H1 (cell line): ENCODE results near the gene TSC22D4. TPM values are rescaled to one million over a fixed set of nuclear protein-coding genes. Genes with fewer than 3 reads are reported as not detected.

ENCODE experiments used
- CTCF ChIA-PET: fragments of 300-600 bp; sonication (Branson Sonifier 250); formaldehyde crosslinking; loops from one replicate; lab custom pipeline; 2021; ENCODE audit not compliant: partially characterized antibody; lab: Charles Lee
- POLR2A ChIA-PET: fragments of 300-600 bp; sonication (Branson Sonifier 250); formaldehyde crosslinking; loops from one replicate; lab custom pipeline; 2021; ENCODE audit warnings: inconsistent platforms; ENCODE audit not compliant: partially characterized antibody; lab: Charles Lee
- DNase-seq, 2 experiments: peaks; one replicate each; pipeline versions ENCODE4 v3.0.0 to v3.0.0-alpha.2; 2010 to 2022; ENCODE audit warnings: low spot score in 2 of 2, low read depth in 1 of 2, mixed read lengths in 1 of 2
- FAIRE-seq: peaks from 2 replicates; lab custom pipeline; 2011; peaks lifted over from hg19 to GRCh38; lab: Jason Lieb, UNC
- H2AFZ ChIP-seq: 2 replicates; pipeline ENCODE4 v1.8.1; 2012; ENCODE audit warnings: low read length, inconsistent platforms
- H2AK5ac ChIP-seq: 2 replicates; pipeline ENCODE4 v1.6.1; 2013; ENCODE audit warnings: low read depth, low read length
- H2BK120ac ChIP-seq: replicated peaks from 2 replicates; pipeline ENCODE3; 2013; ENCODE audit warnings: low read depth, low read length, inconsistent platforms
- H2BK12ac ChIP-seq: 2 replicates; pipeline ENCODE4 v1.6.1; 2013; ENCODE audit warnings: low read depth, low read length
- H2BK15ac ChIP-seq: 2 replicates; pipeline ENCODE4 v1.6.1; 2013; ENCODE audit warnings: low read length
- H2BK20ac ChIP-seq: 2 replicates; pipeline ENCODE4 v1.6.1; 2013; ENCODE audit warnings: low read length
- H2BK5ac ChIP-seq: 2 replicates; pipeline ENCODE4 v1.6.1; 2013; ENCODE audit warnings: low read depth, low read length
- H3K14ac ChIP-seq: 2 replicates; pipeline ENCODE4 v1.6.1; 2013; ENCODE audit warnings: inconsistent platforms; ENCODE audit not compliant: insufficient read length
- H3K18ac ChIP-seq: 2 replicates; pipeline ENCODE4 v1.6.1; 2013; ENCODE audit warnings: low read length; ENCODE audit errors: extremely low read depth
- H3K23ac ChIP-seq: 2 replicates; pipeline ENCODE4 v1.6.1; 2013; ENCODE audit warnings: inconsistent platforms; ENCODE audit not compliant: insufficient read length
- H3K23me2 ChIP-seq: 2 replicates; pipeline ENCODE4 v1.6.1; 2013; ENCODE audit warnings: low read depth, low read length
- H3K27ac ChIP-seq: 2 replicates; pipeline ENCODE4 v1.6.1; 2011; ENCODE audit warnings: low read depth, low read length, inconsistent platforms
- H3K27me3 ChIP-seq, 4 experiments: replicated peaks in 1 of 4; 1 replicate in 1 of 4; 2 replicates in 3 of 4; pipeline versions ENCODE4 v1.6.1 to v1.8.1; 2011 to 2013; ENCODE audit warnings: low read length in 3 of 4, mild to moderate bottlenecking in 3 of 4, inconsistent platforms in 2 of 4, mixed read lengths in 2 of 4, moderate library complexity in 1 of 4; ENCODE audit not compliant: control insufficient read depth in 3 of 4, insufficient read depth in 3 of 4; ENCODE audit errors: extremely low read depth in 1 of 4
- H3K36me3 ChIP-seq, 4 experiments: 2 replicates each; pipeline versions ENCODE4 v1.6.1 to v1.8.1; 2011 to 2013; ENCODE audit warnings: mild to moderate bottlenecking in 4 of 4, low read length in 3 of 4, moderate library complexity in 2 of 4, control low read depth in 1 of 4, inconsistent platforms in 1 of 4; ENCODE audit not compliant: insufficient read depth in 4 of 4, control insufficient read depth in 2 of 4
- H3K4ac ChIP-seq: replicated peaks from 2 replicates; pipeline ENCODE3; 2013; ENCODE audit warnings: low read length, low read depth, mixed read lengths, inconsistent platforms; ENCODE audit not compliant: insufficient read length
- H3K4me1 ChIP-seq, 4 experiments: replicated peaks in 1 of 4; 1 replicate in 1 of 4; 2 replicates in 3 of 4; pipeline versions ENCODE4 v1.6.1 to v1.8.1; 2011 to 2013; ENCODE audit warnings: low read length in 3 of 4, inconsistent platforms in 2 of 4, mixed read lengths in 1 of 4; ENCODE audit not compliant: insufficient read depth in 4 of 4, control insufficient read depth in 3 of 4
- H3K4me2 ChIP-seq, 2 experiments: 2 replicates each; pipeline versions ENCODE4 v1.6.1 to v1.8.1; 2011 to 2013; ENCODE audit warnings: low read depth in 2 of 2, low read length in 2 of 2, control low read depth in 1 of 2, inconsistent platforms in 1 of 2, mild to moderate bottlenecking in 1 of 2; ENCODE audit not compliant: insufficient read depth in 1 of 2
- H3K4me3 ChIP-seq, 4 experiments: fragments of 200-600, 300-600 bp in 1 of 4; sonication (generic), shearing (Covaris generic), sonication (Bioruptor Twin) in 1 of 4; 2 replicates each; pipeline versions ENCODE4 v1.5.1 to v1.8.1; 2011 to 2016; ENCODE audit warnings: low read length in 4 of 4, low read depth in 3 of 4, control low read depth in 2 of 4, inconsistent platforms in 2 of 4, mild to moderate bottlenecking in 2 of 4, mixed read lengths in 1 of 4, moderate library complexity in 1 of 4; ENCODE audit not compliant: insufficient read depth in 2 of 4; ENCODE audit errors: extremely low read depth in 1 of 4
- H3K56ac ChIP-seq: replicated peaks from 2 replicates; pipeline ENCODE3; 2013; ENCODE audit warnings: low read depth, mild to moderate bottlenecking, mixed read lengths, low read length, inconsistent platforms; ENCODE audit not compliant: insufficient read length
- H3K79me1 ChIP-seq: 2 replicates; pipeline ENCODE4 v1.6.1; 2013; ENCODE audit warnings: low read depth, low read length, control low read depth
- H3K79me2 ChIP-seq, 2 experiments: 2 replicates each; pipeline versions ENCODE4 v1.6.1 to v1.8.1; 2012 to 2013; ENCODE audit warnings: low read length in 2 of 2, mild to moderate bottlenecking in 2 of 2, inconsistent platforms in 1 of 2; ENCODE audit not compliant: insufficient read depth in 2 of 2, control insufficient read depth in 1 of 2
- H3K9ac ChIP-seq, 4 experiments: replicated peaks in 1 of 4; 1 replicate in 1 of 4; 2 replicates in 3 of 4; pipeline versions ENCODE4 v1.6.1 to v1.8.1; 2011 to 2013; ENCODE audit warnings: low read depth in 3 of 4, low read length in 3 of 4, control low read depth in 2 of 4, mild to moderate bottlenecking in 2 of 4, moderate library complexity in 2 of 4, inconsistent platforms in 1 of 4; ENCODE audit errors: extremely low read depth in 1 of 4
- H3K9me3 ChIP-seq, 2 experiments: 2 replicates each; pipeline versions ENCODE4 v1.6.1 to v1.8.1; 2012 to 2013; ENCODE audit warnings: mild to moderate bottlenecking in 2 of 2, moderate library complexity in 2 of 2, control low read depth in 1 of 2, inconsistent platforms in 1 of 2, low read depth in 1 of 2, low read length in 1 of 2, mixed read lengths in 1 of 2; ENCODE audit not compliant: insufficient read depth in 2 of 2
- H4K20me1 ChIP-seq, 2 experiments: replicated peaks in 1 of 2; 2 replicates each; pipeline versions ENCODE3 to v1.8.1; 2011 to 2013; ENCODE audit warnings: inconsistent platforms in 2 of 2, low read length in 2 of 2, mild to moderate bottlenecking in 1 of 2; ENCODE audit not compliant: insufficient read depth in 2 of 2, control insufficient read depth in 1 of 2
- H4K5ac ChIP-seq: 2 replicates; pipeline ENCODE4 v1.6.1; 2013; ENCODE audit warnings: low read length, low read depth, mixed read lengths, inconsistent platforms; ENCODE audit not compliant: insufficient read length
- H4K8ac ChIP-seq: 2 replicates; pipeline ENCODE4 v1.8.0; 2013; ENCODE audit warnings: mild to moderate bottlenecking, moderate library complexity, low read length, inconsistent platforms; ENCODE audit not compliant: insufficient read depth; ENCODE audit errors: extremely low read depth
- H4K91ac ChIP-seq: replicated peaks from 2 replicates; pipeline ENCODE3; 2013; ENCODE audit warnings: low read length, mixed read lengths, inconsistent platforms; ENCODE audit not compliant: insufficient read length
- CBX8 ChIP-seq: fragments of 300-800, 300-1000 bp; sonication (generic); IDR thresholded peaks from 2 replicates; pipeline ENCODE4 v1.7.1; 2016; ENCODE audit warnings: low read depth, low read length, borderline replicate concordance
- CHD1 ChIP-seq: IDR thresholded peaks from 2 replicates; pipeline ENCODE4 v1.6.1; 2012; ENCODE audit warnings: low read depth, low read length, improper control_type of control experiment
- GABPA ChIP-seq: IDR thresholded peaks from 2 replicates; pipeline ENCODE4 v1.6.1; 2011; ENCODE audit warnings: mild to moderate bottlenecking, low read length, moderate library complexity, borderline replicate concordance; ENCODE audit not compliant: insufficient read depth
- KDM1A ChIP-seq: fragments of 200-600, 300-600 bp; sonication (generic); IDR thresholded peaks from 2 replicates; pipeline ENCODE4 v1.7.1; 2016; ENCODE audit warnings: mild to moderate bottlenecking, low read length, borderline replicate concordance
- RAD21 ChIP-seq, 2 experiments: IDR thresholded peaks in 1 of 2; conservative IDR thresholded peaks in 1 of 2; 2 replicates each; pipeline ENCODE4 v1.6.1; 2011; ENCODE audit warnings: low read depth in 2 of 2, low read length in 2 of 2, improper control_type of control experiment in 1 of 2, inconsistent platforms in 1 of 2, mild to moderate bottlenecking in 1 of 2, moderate library complexity in 1 of 2
- TCF12 ChIP-seq: IDR thresholded peaks from 2 replicates; pipeline ENCODE4 v1.6.1; 2011; ENCODE audit warnings: low read depth, mild to moderate bottlenecking, low read length
- YY1 ChIP-seq: IDR thresholded peaks from 2 replicates; pipeline ENCODE4 v1.6.1; 2011; ENCODE audit warnings: low read depth, mild to moderate bottlenecking, low read length
- WGBS, 2 experiments: shearing (Covaris generic) in 1 of 2; methylation state at CpG; one replicate each; pipeline versions ENCODE4 v1.1.6 to v1.1.7; 2013 to 2015; ENCODE audit warnings: low lambda C conversion rate in 2 of 2, mixed read lengths in 2 of 2, inconsistent platforms in 1 of 2, low coverage in 1 of 2, missing lambda C conversion rate in 1 of 2; ENCODE audit not compliant: insufficient replicate concordance in 2 of 2, insufficient coverage in 1 of 2, insufficient read length in 1 of 2; ENCODE audit errors: extremely low coverage in 1 of 2, missing lambda C conversion rate in 1 of 2; 5-methylcytosine and 5-hydroxymethylcytosine counted together
- polyA plus RNA-seq, 7 experiments: library from polyadenylated mRNA; depleted of rRNA in 3 of 7; stranded (reverse) in 5 of 7; unstranded in 2 of 7; fragments of >200 nt in 5 of 7; fragments of 200-250 nt in 2 of 7; gene quantifications; 1 replicate in 5 of 7; 2 replicates in 1 of 7; 4 replicates in 1 of 7; pipeline versions ENCODE4 v1.2.1 to v1.2.3, GENCODE V29; 2011 to 2013; ENCODE audit warnings: missing spikeins in 2 of 7, mixed read lengths in 2 of 7
- total RNA-seq: library from RNA; stranded (reverse); fragmentation: NEBNext Ultra II Directional; extraction: Animal tissue kit (Norgen Biotek cat#: 25700); gene quantifications from 2 replicates; pipeline ENCODE4 v1.2.1, GENCODE V29; 2021
- TF ChIP-seq, protein P1 (sequence below), 3 experiments: IDR thresholded peaks; 1 replicate in 2 of 3; 2 replicates in 1 of 3; pipeline versions ENCODE4 v1.5.1 to v1.6.1; 2011; ENCODE audit warnings: low read length in 3 of 3, mild to moderate bottlenecking in 3 of 3, inconsistent platforms in 2 of 3, low read depth in 1 of 3, moderate library complexity in 1 of 3; ENCODE audit not compliant: insufficient read depth in 1 of 3; ENCODE audit errors: control extremely low read depth in 1 of 3

The TSC22D4 gene
- total and polyA plus RNA-seq, 2 of the 8 experiments (the other 6 are each of a cell fraction or from before 2014, with no cell fraction given) = 13.2 to 20.3 TPM

DNA sequence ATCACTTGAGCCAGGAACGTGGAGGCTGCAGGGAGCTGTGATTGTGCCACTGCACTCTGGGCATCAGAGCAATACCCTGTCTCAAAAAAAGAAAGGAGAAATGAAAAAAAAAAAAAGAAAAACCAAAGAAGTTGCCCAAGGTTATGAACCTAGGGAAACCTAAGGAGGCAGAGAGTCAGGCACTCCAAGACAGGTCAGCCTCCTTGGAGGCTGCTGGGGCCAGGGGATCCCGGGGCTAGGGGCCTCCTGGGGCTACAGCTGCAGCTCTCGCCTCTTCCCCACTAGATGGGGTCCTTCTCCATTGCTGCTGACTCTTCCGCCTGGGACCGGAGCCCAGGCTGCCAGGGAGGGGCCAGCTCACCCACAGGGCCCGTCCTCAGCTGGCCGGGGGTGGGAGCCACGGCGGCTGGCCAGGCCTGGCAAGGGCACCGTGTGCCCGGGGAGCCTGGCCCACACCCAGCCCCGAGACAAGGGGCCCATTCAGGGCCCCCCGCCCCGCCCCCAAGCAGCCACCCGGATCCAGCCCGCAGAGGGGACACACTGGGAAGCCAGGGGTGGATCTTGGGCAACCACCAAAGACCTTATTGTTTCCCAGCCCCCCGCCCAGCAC, 13.2 kb downstream of the TSC22D4 start:
- Histone ChIP-seq H2BK15ac (no peak overlapping the region), H4K8ac (no peak overlapping the region; the same call in 1 of the 2 replicates), H3K4ac (no peak overlapping the region), H3K4me1 (peaks cover 0 to 6% (median 1%) of the 10 kb centered on the region in 4 experiments; a peak in 5 of 7 replicates), H3K56ac (no peak overlapping the region), H3K18ac (no peak overlapping the region), H2AK5ac (no peak overlapping the region), H2BK20ac (no peak overlapping the region), H3K4me3 (peak overlapping the region in 1 of 4 experiments; percentile 50; a peak in 3 of 8 replicates), H3K23ac (no peak overlapping the region), H4K5ac (no peak overlapping the region), H3K23me2 (no peaks in the 10 kb centered on the region), H3K4me2 (peak overlapping the region in 1 of 2 experiments; percentile 59; a peak in 2 of 4 replicates), H4K20me1 (no peaks in the 10 kb centered on the region), H2BK12ac (no peak overlapping the region), H3K27ac (no peak overlapping the region), H3K14ac (no peak overlapping the region), H3K9ac (no peak overlapping the region), H3K27me3 (no peaks in the 10 kb centered on the region), H2AFZ (no peak overlapping the region), H3K79me1 (no peaks in the 10 kb centered on the region), H2BK5ac (no peak overlapping the region), H2BK120ac (no peak overlapping the region), H3K79me2 (no peaks in the 10 kb centered on the region), H3K36me3 (no peaks in the 10 kb centered on the region), H4K91ac (no peak overlapping the region), H3K9me3 (no peaks in the 10 kb centered on the region)
- 15% methylated on average over 8 of the region's 17 CpGs; no CpG with 5 or more reads in 1 of the 2 experiments for WGBS, 2 experiments
- no peak for FAIRE-seq
- CTCF ChIA-PET = interaction anchor here (0.6 to 12.4 kb wide), 25 partner anchors 13 to 226 kb away, joined by 3 to 152 read pairs (median 4); partner anchors contain the start of genes MEPCE, NYAP1, TSC22D4 and ZCWPW1
- POLR2A ChIA-PET = interaction anchor here (0.6 to 1.3 kb wide), 8 partner anchors 9 to 137 kb away, joined by 3 to 6 read pairs (median 3); partner anchors contain the start of genes FBXO24, LRCH4, MEPCE and PCOLCE
- DNase-seq = no peak
- TF ChIP-seq YY1 (0 out of 2 replicates have a peak, but pooled peaks have one; percentile 9), CBX8 (no peak), RAD21 (IDR thresholded peaks at IDR 0.05 in 1 of 2, conservative IDR thresholded peaks at IDR 0.05 in 1 of 2; ENCODE audit: low read depth in 2 of 2, low read length in 2 of 2) (peak; percentile 55 to 74), CHD1 (no peak), GABPA (peak; percentile 44; the same call in 1 of the 2 replicates), KDM1A (peak; percentile 64; the same call in 1 of the 2 replicates), TCF12 (0 out of 2 replicates have a peak, but pooled peaks have one; percentile 43)
- TF ChIP-seq, protein P1, sequence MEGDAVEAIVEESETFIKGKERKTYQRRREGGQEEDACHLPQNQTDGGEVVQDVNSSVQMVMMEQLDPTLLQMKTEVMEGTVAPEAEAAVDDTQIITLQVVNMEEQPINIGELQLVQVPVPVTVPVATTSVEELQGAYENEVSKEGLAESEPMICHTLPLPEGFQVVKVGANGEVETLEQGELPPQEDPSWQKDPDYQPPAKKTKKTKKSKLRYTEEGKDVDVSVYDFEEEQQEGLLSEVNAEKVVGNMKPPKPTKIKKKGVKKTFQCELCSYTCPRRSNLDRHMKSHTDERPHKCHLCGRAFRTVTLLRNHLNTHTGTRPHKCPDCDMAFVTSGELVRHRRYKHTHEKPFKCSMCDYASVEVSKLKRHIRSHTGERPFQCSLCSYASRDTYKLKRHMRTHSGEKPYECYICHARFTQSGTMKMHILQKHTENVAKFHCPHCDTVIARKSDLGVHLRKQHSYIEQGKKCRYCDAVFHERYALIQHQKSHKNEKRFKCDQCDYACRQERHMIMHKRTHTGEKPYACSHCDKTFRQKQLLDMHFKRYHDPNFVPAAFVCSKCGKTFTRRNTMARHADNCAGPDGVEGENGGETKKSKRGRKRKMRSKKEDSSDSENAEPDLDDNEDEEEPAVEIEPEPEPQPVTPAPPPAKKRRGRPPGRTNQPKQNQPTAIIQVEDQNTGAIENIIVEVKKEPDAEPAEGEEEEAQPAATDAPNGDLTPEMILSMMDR (IDR thresholded peaks at IDR 0.05; ENCODE audit: control extremely low read depth in 1 of 3, insufficient read depth in 1 of 3, low read depth in 1 of 3, low read length in 3 of 3) = peak; percentile 71 to 75 (median 72)
